ENCODE measurements around the gene CDKL5. TPM values are rescaled to one million over a fixed set of nuclear protein-coding genes. Genes with fewer than 3 reads are reported as not detected.

Gene CDKL5
- total and polyA plus RNA-seq, 2 donors (not counting 1 experiment from before 2014, with no cell fraction given) = 0.72 to 4.6 TPM

- WGBS (ENCODE audit: insufficient coverage) = no CpG with 5 or more reads among the region's 4 CpGs
- no peaks in the 10 kb centered on the region for H3K27me3 Mint-ChIP-seq
- no peaks in the 10 kb centered on the region for H3K4me1 Mint-ChIP-seq
- Histone ChIP-seq H3K4me1 (ENCODE audit: control insufficient read depth in 2 of 2, insufficient read depth in 2 of 2, low read length in 2 of 2) (no peaks in the 10 kb centered on the region), H3K9me3 (ENCODE audit: control extremely low read depth in 1 of 3, control insufficient read depth in 2 of 3, insufficient read depth in 1 of 3, low read length in 2 of 3) (no peaks in the 10 kb centered on the region), H3K27ac (ENCODE audit: low read length in 2 of 2) (no peak overlapping the region), H3K4me2 (replicated peaks; ENCODE audit: low read depth, low read length, poor library complexity, severe bottlenecking) (no peak overlapping the region), H3K27me3 (replicated peaks in 1 of 4; ENCODE audit: control extremely low read depth in 1 of 4, control insufficient read depth in 3 of 4, insufficient read depth in 4 of 4, low read length in 3 of 4) (no peaks in the 10 kb centered on the region), H4K20me1 (ENCODE audit: control insufficient read depth, insufficient read depth, low read length, poor library complexity, severe bottlenecking) (no peaks in the 10 kb centered on the region), H3K79me2 (ENCODE audit: control insufficient read depth, insufficient read depth, low read length) (no peaks in the 10 kb centered on the region), H3K4me3 (ENCODE audit: control extremely low read depth in 1 of 5, extremely low read depth in 1 of 5, insufficient read depth in 1 of 5, low read depth in 2 of 5, low read length in 4 of 5) (no peak overlapping the region), H2AFZ (ENCODE audit: insufficient read depth, low read depth, low read length, poor library complexity, severe bottlenecking) (no peak overlapping the region), H3K9ac (ENCODE audit: low read length) (no peak overlapping the region), H3K36me3 (replicated peaks in 1 of 2; ENCODE audit: control extremely low read depth in 1 of 2, control insufficient read depth in 1 of 2, extremely low read depth in 1 of 2, insufficient read depth in 2 of 2, low read length in 1 of 2) (no peaks in the 10 kb centered on the region)
- no peak overlapping the region for H3K27ac Mint-ChIP-seq
- ChIA-PET POLR2A (no interaction called here), CTCF (no interaction called here)
- no peak for ATAC-seq (ENCODE audit: low read depth)
- intact Hi-C loops (cut with micrococcal nuclease) = no loop called here
- H3K4me3 Mint-ChIP-seq = no peak overlapping the region
- TF ChIP-seq EZH2 (IDR thresholded peaks at IDR 0.05; ENCODE audit: borderline replicate concordance, insufficient read depth, low read depth, low read length, poor library complexity, severe bottlenecking) (no peak), CTCF (IDR thresholded peaks at IDR 0.05) (no peak)
- no peak for DNase-seq
- no peaks in the 10 kb centered on the region for H3K9me3 Mint-ChIP-seq (ENCODE audit: insufficient read depth)
Measured at GRCh38 chrX:18596096-18596495, 170.7 kb downstream of the CDKL5 start.

GRCh38 chrX:18598413-18598812 lies 173.0 kb downstream of the CDKL5 start:
- Mint-ChIP-seq H3K27ac (no peak overlapping the region), H3K4me3 (no peak overlapping the region), H3K4me1 (no peaks in the 10 kb centered on the region), H3K9me3 (ENCODE audit: insufficient read depth) (no peaks in the 10 kb centered on the region), H3K27me3 (no peaks in the 10 kb centered on the region)
- H3K27me3 ChIP-seq (replicated peaks in 1 of 4; ENCODE audit: control extremely low read depth in 1 of 4, control insufficient read depth in 3 of 4, insufficient read depth in 4 of 4, low read length in 3 of 4) = no peaks in the 10 kb centered on the region
- intact Hi-C loops (cut with micrococcal nuclease) = no loop called here
- WGBS (ENCODE audit: insufficient coverage) = no CpG with 5 or more reads among the region's 2 CpGs
- ATAC-seq (ENCODE audit: low read depth) (no peak), DNase-seq (no peak)
- H3K79me2 ChIP-seq (ENCODE audit: control insufficient read depth, insufficient read depth, low read length) = no peaks in the 10 kb centered on the region
- no peaks in the 10 kb centered on the region for H4K20me1 ChIP-seq (ENCODE audit: control insufficient read depth, insufficient read depth, low read length, poor library complexity, severe bottlenecking)
- POLR2A ChIA-PET = no interaction called here
- H2AFZ ChIP-seq (ENCODE audit: insufficient read depth, low read depth, low read length, poor library complexity, severe bottlenecking) = no peak overlapping the region
- H3K9ac ChIP-seq (ENCODE audit: low read length) = no peak overlapping the region
- CTCF ChIA-PET = no interaction called here
- H3K36me3 ChIP-seq (replicated peaks in 1 of 2; ENCODE audit: control extremely low read depth in 1 of 2, control insufficient read depth in 1 of 2, extremely low read depth in 1 of 2, insufficient read depth in 2 of 2, low read length in 1 of 2) = no peaks in the 10 kb centered on the region
- no peaks in the 10 kb centered on the region for H3K9me3 ChIP-seq (ENCODE audit: control extremely low read depth in 1 of 3, control insufficient read depth in 2 of 3, insufficient read depth in 1 of 3, low read length in 2 of 3)
- no peak overlapping the region for H3K27ac ChIP-seq (ENCODE audit: low read length in 2 of 2)
- TF ChIP-seq EZH2 (IDR thresholded peaks at IDR 0.05; ENCODE audit: borderline replicate concordance, insufficient read depth, low read depth, low read length, poor library complexity, severe bottlenecking) (no peak), CTCF (IDR thresholded peaks at IDR 0.05) (no peak)
- no peak overlapping the region for H3K4me2 ChIP-seq (replicated peaks; ENCODE audit: low read depth, low read length, poor library complexity, severe bottlenecking)
- no peak overlapping the region for H3K4me3 ChIP-seq (ENCODE audit: control extremely low read depth in 1 of 5, extremely low read depth in 1 of 5, insufficient read depth in 1 of 5, low read depth in 2 of 5, low read length in 4 of 5)
- no peaks in the 10 kb centered on the region for H3K4me1 ChIP-seq (ENCODE audit: control insufficient read depth in 2 of 2, insufficient read depth in 2 of 2, low read length in 2 of 2)

Measured in B cell (primary cell).